Measurements from ENCODE around the gene RAB8A. TPM values are rescaled to one million over a fixed set of nuclear protein-coding genes. Genes with fewer than 3 reads are reported as not detected.

Gene RAB8A
- total and polyA plus RNA-seq, 2 of the 8 experiments (the other 6 are each of a cell fraction or from before 2014, with no cell fraction given): 65.8 to 97.0 TPM

GRCh38 chr19:16166417-16166816, 54.7 kb downstream of the RAB8A start:
- H2AFZ ChIP-seq (ENCODE audit: low read length): no peak overlapping the region
- no peaks in the 10 kb centered on the region for H3K23me2 ChIP-seq (ENCODE audit: low read depth, low read length)
- no peak for FAIRE-seq
- no peaks in the 10 kb centered on the region for H3K79me1 ChIP-seq (ENCODE audit: low read depth, low read length)
- 92% methylated on average over 1 of the region's 1 CpG; no CpG with 5 or more reads in 1 of the 2 experiments for WGBS, 2 experiments (ENCODE audit: extremely low coverage in 1 of 2, insufficient coverage in 1 of 2, insufficient read length in 1 of 2, insufficient replicate concordance in 2 of 2, low coverage in 1 of 2, low lambda C conversion rate in 2 of 2, missing lambda C conversion rate in 1 of 2)
- no peak overlapping the region for H3K27ac ChIP-seq (ENCODE audit: low read depth, low read length)
- no peak overlapping the region for H2BK5ac ChIP-seq (ENCODE audit: low read depth, low read length)
- no peaks in the 10 kb centered on the region for H3K79me2 ChIP-seq (ENCODE audit: control insufficient read depth in 1 of 2, insufficient read depth in 2 of 2, low read length in 2 of 2)
- H4K91ac ChIP-seq (replicated peaks; ENCODE audit: insufficient read length, low read length): no peak overlapping the region
- no peak overlapping the region for H2BK120ac ChIP-seq (replicated peaks; ENCODE audit: low read depth, low read length)
- no peaks in the 10 kb centered on the region for H4K20me1 ChIP-seq (replicated peaks in 1 of 2; ENCODE audit: control insufficient read depth in 1 of 2, insufficient read depth in 2 of 2, low read length in 2 of 2)
- TF ChIP-seq HDAC2 (IDR thresholded peaks at IDR 0.05; ENCODE audit: borderline replicate concordance in 1 of 2, low read depth in 2 of 2, low read length in 2 of 2) (no peak), TBP (IDR thresholded peaks at IDR 0.05; ENCODE audit: low read depth, low read length) (no peak), MAX (IDR thresholded peaks at IDR 0.05) (no peak), YY1 (IDR thresholded peaks at IDR 0.05; ENCODE audit: low read depth, low read length) (no peak), POU5F1 (IDR thresholded peaks at IDR 0.05; ENCODE audit: low read depth, low read length) (no peak), SIRT6 (IDR thresholded peaks at IDR 0.05; ENCODE audit: low read length) (no peak), TCF12 (IDR thresholded peaks at IDR 0.05; ENCODE audit: low read depth, low read length) (no peak), E2F6 (IDR thresholded peaks at IDR 0.05) (no peak), EGR1 (IDR thresholded peaks at IDR 0.05; ENCODE audit: borderline replicate concordance, low read depth, low read length) (no peak), USF2 (IDR thresholded peaks at IDR 0.05; ENCODE audit: low read length) (no peak)
- CTCF ChIA-PET (ENCODE audit: partially characterized antibody): no interaction called here
- no peak overlapping the region for H2AK5ac ChIP-seq (ENCODE audit: low read depth, low read length)
- POLR2A ChIA-PET (ENCODE audit: partially characterized antibody): no interaction called here
- DNase-seq (ENCODE audit: low read depth in 1 of 2, low spot score in 2 of 2): no peak
- H3K9ac ChIP-seq (replicated peaks in 1 of 4; ENCODE audit: extremely low read depth in 1 of 4, low read depth in 3 of 4, low read length in 3 of 4): no peak overlapping the region
- H3K9me3 ChIP-seq (ENCODE audit: insufficient read depth in 2 of 2, low read depth in 1 of 2, low read length in 1 of 2): no peaks in the 10 kb centered on the region
- no peaks in the 10 kb centered on the region for H3K27me3 ChIP-seq (replicated peaks in 1 of 4; ENCODE audit: control insufficient read depth in 3 of 4, extremely low read depth in 1 of 4, insufficient read depth in 3 of 4, low read length in 3 of 4)
- H3K4me2 ChIP-seq (ENCODE audit: insufficient read depth in 1 of 2, low read depth in 2 of 2, low read length in 2 of 2): no peak overlapping the region
- H3K4ac ChIP-seq (replicated peaks; ENCODE audit: insufficient read length, low read depth, low read length): no peak overlapping the region
- no peak overlapping the region for H3K18ac ChIP-seq (ENCODE audit: extremely low read depth, low read length)
- no peak overlapping the region for H3K14ac ChIP-seq (ENCODE audit: insufficient read length)
- no peak overlapping the region for H2BK15ac ChIP-seq (ENCODE audit: low read length)
- no peak overlapping the region for H4K5ac ChIP-seq (ENCODE audit: insufficient read length, low read depth, low read length)
- H2BK20ac ChIP-seq (ENCODE audit: low read length): no peak overlapping the region
- H3K4me3 ChIP-seq (ENCODE audit: extremely low read depth in 1 of 4, insufficient read depth in 2 of 4, low read depth in 3 of 4, low read length in 4 of 4): no peak overlapping the region
- no peaks in the 10 kb centered on the region for H3K36me3 ChIP-seq (ENCODE audit: control insufficient read depth in 2 of 4, insufficient read depth in 4 of 4, low read length in 3 of 4)
- no peak overlapping the region for H4K8ac ChIP-seq (ENCODE audit: extremely low read depth, insufficient read depth, low read length)
- H2BK12ac ChIP-seq (ENCODE audit: low read depth, low read length): no peak overlapping the region
- H3K56ac ChIP-seq (replicated peaks; ENCODE audit: insufficient read length, low read depth, low read length): no peak overlapping the region
- H3K23ac ChIP-seq (ENCODE audit: insufficient read length): no peak overlapping the region
- no peaks in the 10 kb centered on the region for H3K4me1 ChIP-seq (replicated peaks in 1 of 4; ENCODE audit: control insufficient read depth in 3 of 4, insufficient read depth in 4 of 4, low read length in 3 of 4)

Data from H1 (cell line).